Inflammatory macrophage (primary cell): Measurements from ENCODE around the gene RAD23A.

Experiments used
- DNase-seq, 2 donors: peaks; one replicate each; pipeline ENCODE4 v3.0.0-alpha.2; 2020 to 2022

The RAD23A gene

GRCh38 chr19:12985049-12985776 is 39.6 kb downstream of the RAD23A start:
- DNase-seq, result peak in 1 of 2 donors; percentile 27

GRCh38 chr19:12986726-12987125 is 41.1 kb downstream of the RAD23A start:
- no peak for DNase-seq

- DNase-seq, result no peak
Measured at GRCh38 chr19:12987190-12987589, 41.5 kb downstream of the RAD23A start.

- no peak for DNase-seq
Measured at GRCh38 chr19:12987781-12988180, 42.1 kb downstream of the RAD23A start.

- DNase-seq, result no peak
Measured at GRCh38 chr19:12990431-12990830, 44.8 kb downstream of the RAD23A start.

- DNase-seq, result no peak
Measured at GRCh38 chr19:12990853-12991252, 45.2 kb downstream of the RAD23A start.

GRCh38 chr19:12991296-12991695 is 45.6 kb downstream of the RAD23A start:
- DNase-seq, result no peak

- DNase-seq, result no peak
Measured at GRCh38 chr19:12992729-12993128, 47.1 kb downstream of the RAD23A start.

- DNase-seq, result no peak
Measured at GRCh38 chr19:12993562-12993961, 47.9 kb downstream of the RAD23A start.

- peak; percentile 29 to 47 for DNase-seq
Measured at GRCh38 chr19:12994701-12995595, 49.3 kb downstream of the RAD23A start, which contains the start of gene NFIX. NFIX (plus strand) TSS chr19:12995475; CDS start chr19:12995838, 363 bp downstream.

GRCh38 chr19:12995596-12996405 is 50.1 kb downstream of the RAD23A start:
- no peak for DNase-seq

GRCh38 chr19:12996406-12997094 is 50.9 kb downstream of the RAD23A start:
- DNase-seq, result no peak

GRCh38 chr19:12997179-12997966 is 51.7 kb downstream of the RAD23A start:
- DNase-seq, result no peak

- DNase-seq, result no peak
Measured at GRCh38 chr19:12997967-12998940, 52.6 kb downstream of the RAD23A start.

- no peak for DNase-seq
Measured at GRCh38 chr19:13001166-13001501, 55.5 kb downstream of the RAD23A start.

- DNase-seq, result no peak
Measured at GRCh38 chr19:13001502-13002165, 56.0 kb downstream of the RAD23A start.

GRCh38 chr19:13002166-13002898 is 56.7 kb downstream of the RAD23A start:
- DNase-seq, result no peak

- no peak for DNase-seq
Measured at GRCh38 chr19:13003081-13003480, 57.4 kb downstream of the RAD23A start.
